HEK293 (cell line): ENCODE results near the gene ME2.

Experiments
- KLF8 ChIP-seq: fragments of 450-650 bp; formaldehyde crosslinking; IDR thresholded peaks from 2 replicates; pipeline ENCODE4 v1.5.1; 2016; ENCODE audit warnings: missing biosample characterization, missing genetic modification characterization
- MZF1 ChIP-seq: fragments of 450-650 bp; formaldehyde crosslinking; IDR thresholded peaks from 2 replicates; pipeline ENCODE4 v1.5.1; 2017; ENCODE audit warnings: missing biosample characterization, missing genetic modification characterization, borderline replicate concordance
- RBAK ChIP-seq: fragments of 450-650 bp; formaldehyde crosslinking; IDR thresholded peaks from 2 replicates; pipeline ENCODE4 v1.5.1; 2016; ENCODE audit warnings: missing biosample characterization, missing genetic modification characterization
- SP3 ChIP-seq: fragments of 450-650 bp; formaldehyde crosslinking; IDR thresholded peaks from 2 replicates; pipeline ENCODE4 v1.5.1; 2016; ENCODE audit warnings: missing biosample characterization, missing genetic modification characterization
- ZBTB7A ChIP-seq: fragments of 450-650 bp; formaldehyde crosslinking; IDR thresholded peaks from 2 replicates; pipeline ENCODE4 v1.5.1; 2016; ENCODE audit warnings: low read depth, missing biosample characterization, missing genetic modification characterization
- ZNF121 ChIP-seq: fragments of 450-650 bp; formaldehyde crosslinking; IDR thresholded peaks from 2 replicates; pipeline ENCODE4 v1.5.1; 2016; ENCODE audit warnings: missing biosample characterization, missing genetic modification characterization
- ZNF16 ChIP-seq: fragments of 450-650 bp; formaldehyde crosslinking; IDR thresholded peaks from 2 replicates; pipeline ENCODE4 v1.5.1; 2016; ENCODE audit warnings: low read depth, missing biosample characterization, missing genetic modification characterization
- ZNF174 ChIP-seq: fragments of 450-650 bp; formaldehyde crosslinking; IDR thresholded peaks from 2 replicates; pipeline ENCODE4 v1.5.0; 2017; ENCODE audit warnings: missing biosample characterization, mild to moderate bottlenecking, missing genetic modification characterization
- ZNF202 ChIP-seq: fragments of 450-650 bp; formaldehyde crosslinking; IDR thresholded peaks from 2 replicates; pipeline ENCODE4 v1.5.1; 2016; ENCODE audit warnings: missing biosample characterization, missing genetic modification characterization, borderline replicate concordance
- ZNF223 ChIP-seq: fragments of 450-650 bp; formaldehyde crosslinking; IDR thresholded peaks from 2 replicates; pipeline ENCODE4 v1.5.1; 2016; ENCODE audit warnings: missing biosample characterization, missing genetic modification characterization
- ZNF266 ChIP-seq: fragments of 450-650 bp; formaldehyde crosslinking; IDR thresholded peaks from 2 replicates; pipeline ENCODE4 v1.5.1; 2016; ENCODE audit warnings: missing biosample characterization, missing genetic modification characterization, low read depth
- ZNF654 ChIP-seq: fragments of 450-650 bp; formaldehyde crosslinking; IDR thresholded peaks from 2 replicates; pipeline ENCODE4 v1.5.1; 2016; ENCODE audit warnings: low read depth, missing biosample characterization, missing genetic modification characterization
- ZNF707 ChIP-seq: fragments of 450-650 bp; formaldehyde crosslinking; IDR thresholded peaks from 2 replicates; pipeline ENCODE4 v1.5.1; 2016; ENCODE audit warnings: missing biosample characterization, missing genetic modification characterization
- ZNF830 ChIP-seq: fragments of 450-650 bp; IDR thresholded peaks from 2 replicates; pipeline ENCODE4 v1.5.0; 2018; ENCODE audit warnings: missing biosample characterization, missing genetic modification characterization, low read depth, mild to moderate bottlenecking, moderate library complexity
- TF ChIP-seq, protein P1 (sequence below): fragments of 450-650 bp; formaldehyde crosslinking; IDR thresholded peaks from 2 replicates; pipeline ENCODE4 v1.5.1; 2016; ENCODE audit warnings: missing biosample characterization, missing genetic modification characterization, borderline replicate concordance
- TF ChIP-seq, protein P2 (sequence below): fragments of 450-650 bp; formaldehyde crosslinking; IDR thresholded peaks from 2 replicates; pipeline ENCODE4 v1.5.1; 2016; ENCODE audit warnings: missing biosample characterization, missing genetic modification characterization
- TF ChIP-seq, protein P3 (sequence below): fragments of 450-650 bp; formaldehyde crosslinking; IDR thresholded peaks from 2 replicates; pipeline ENCODE4 v1.5.1; 2016; ENCODE audit warnings: missing biosample characterization, missing genetic modification characterization, borderline replicate concordance
- TF ChIP-seq, protein P4 (sequence below): fragments of 450-650 bp; formaldehyde crosslinking; IDR thresholded peaks from 2 replicates; pipeline ENCODE4 v1.5.1; 2016; ENCODE audit warnings: missing biosample characterization, missing genetic modification characterization
- TF ChIP-seq, protein P5 (sequence below): fragments of 450-650 bp; formaldehyde crosslinking; IDR thresholded peaks from 2 replicates; pipeline ENCODE4 v1.5.1; 2016; ENCODE audit warnings: missing biosample characterization, missing genetic modification characterization
- TF ChIP-seq, protein P6 (sequence below): fragments of 450-650 bp; formaldehyde crosslinking; IDR thresholded peaks from 2 replicates; pipeline ENCODE4 v1.5.1; 2016; ENCODE audit warnings: missing biosample characterization, missing genetic modification characterization
- TF ChIP-seq, protein P7 (sequence below): fragments of 450-650 bp; formaldehyde crosslinking; IDR thresholded peaks from 2 replicates; pipeline ENCODE4 v1.5.1; 2016; ENCODE audit warnings: missing biosample characterization, missing genetic modification characterization
- TF ChIP-seq, protein P8 (sequence below): fragments of 450-650 bp; formaldehyde crosslinking; IDR thresholded peaks from 2 replicates; pipeline ENCODE4 v1.5.0; 2017; ENCODE audit warnings: missing biosample characterization, missing genetic modification characterization, borderline replicate concordance

The ME2 gene

DNA sequence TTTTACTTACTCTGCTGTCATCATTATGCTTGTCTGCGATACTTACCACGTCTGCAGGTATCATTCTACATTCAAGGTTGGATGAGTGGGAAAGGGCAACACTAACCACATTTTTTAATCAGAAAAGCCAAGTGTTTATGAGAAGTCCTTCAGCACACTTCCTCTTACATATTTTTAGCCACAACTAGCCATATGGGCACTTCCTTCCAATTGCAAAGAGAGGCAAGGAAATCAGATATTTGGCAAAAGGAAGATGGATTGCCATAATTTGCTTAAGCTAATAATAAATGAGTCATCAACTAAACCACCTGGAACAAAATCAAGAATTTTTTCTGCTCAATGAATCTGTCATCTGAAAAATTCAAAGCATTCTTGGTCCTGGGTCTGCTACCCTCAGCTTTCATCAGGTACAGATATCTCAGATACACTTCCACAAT is 42.4 kb upstream of the ME2 start (continued):
- TF ChIP-seq, protein P1, sequence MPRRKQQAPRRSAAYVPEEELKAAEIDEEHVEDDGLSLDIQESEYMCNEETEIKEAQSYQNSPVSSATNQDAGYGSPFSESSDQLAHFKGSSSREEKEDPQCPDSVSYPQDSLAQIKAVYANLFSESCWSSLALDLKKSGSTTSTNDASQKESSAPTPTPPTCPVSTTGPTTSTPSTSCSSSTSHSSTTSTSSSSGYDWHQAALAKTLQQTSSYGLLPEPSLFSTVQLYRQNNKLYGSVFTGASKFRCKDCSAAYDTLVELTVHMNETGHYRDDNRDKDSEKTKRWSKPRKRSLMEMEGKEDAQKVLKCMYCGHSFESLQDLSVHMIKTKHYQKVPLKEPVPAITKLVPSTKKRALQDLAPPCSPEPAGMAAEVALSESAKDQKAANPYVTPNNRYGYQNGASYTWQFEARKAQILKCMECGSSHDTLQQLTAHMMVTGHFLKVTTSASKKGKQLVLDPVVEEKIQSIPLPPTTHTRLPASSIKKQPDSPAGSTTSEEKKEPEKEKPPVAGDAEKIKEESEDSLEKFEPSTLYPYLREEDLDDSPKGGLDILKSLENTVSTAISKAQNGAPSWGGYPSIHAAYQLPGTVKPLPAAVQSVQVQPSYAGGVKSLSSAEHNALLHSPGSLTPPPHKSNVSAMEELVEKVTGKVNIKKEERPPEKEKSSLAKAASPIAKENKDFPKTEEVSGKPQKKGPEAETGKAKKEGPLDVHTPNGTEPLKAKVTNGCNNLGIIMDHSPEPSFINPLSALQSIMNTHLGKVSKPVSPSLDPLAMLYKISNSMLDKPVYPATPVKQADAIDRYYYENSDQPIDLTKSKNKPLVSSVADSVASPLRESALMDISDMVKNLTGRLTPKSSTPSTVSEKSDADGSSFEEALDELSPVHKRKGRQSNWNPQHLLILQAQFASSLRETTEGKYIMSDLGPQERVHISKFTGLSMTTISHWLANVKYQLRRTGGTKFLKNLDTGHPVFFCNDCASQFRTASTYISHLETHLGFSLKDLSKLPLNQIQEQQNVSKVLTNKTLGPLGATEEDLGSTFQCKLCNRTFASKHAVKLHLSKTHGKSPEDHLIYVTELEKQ (tag by site-specific recombination): peak; percentile 65; the same call in 1 of the 2 replicates
- TF ChIP-seq, protein P2, sequence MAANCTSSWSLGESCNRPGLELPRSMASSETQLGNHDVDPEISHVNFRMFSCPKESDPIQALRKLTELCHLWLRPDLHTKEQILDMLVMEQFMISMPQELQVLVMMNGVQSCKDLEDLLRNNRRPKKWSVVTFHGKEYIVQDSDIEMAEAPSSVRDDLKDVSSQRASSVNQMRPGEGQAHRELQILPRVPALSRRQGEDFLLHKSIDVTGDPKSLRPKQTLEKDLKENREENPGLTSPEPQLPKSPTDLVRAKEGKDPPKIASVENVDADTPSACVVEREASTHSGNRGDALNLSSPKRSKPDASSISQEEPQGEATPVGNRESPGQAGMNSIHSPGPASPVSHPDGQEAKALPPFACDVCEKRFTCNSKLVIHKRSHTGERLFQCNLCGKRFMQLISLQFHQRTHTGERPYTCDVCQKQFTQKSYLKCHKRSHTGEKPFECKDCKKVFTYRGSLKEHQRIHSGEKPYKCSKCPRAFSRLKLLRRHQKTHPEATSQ (tag by site-specific recombination): no peak
- TF ChIP-seq MZF1 (no peak), ZNF654 (tag by site-specific recombination) (no peak), ZNF707 (tag by site-specific recombination) (no peak), ZBTB7A (tag by site-specific recombination) (no peak), ZNF223 (tag by site-specific recombination) (no peak), ZNF830 (tag by site-specific recombination) (no peak), ZNF202 (tag by site-specific recombination) (no peak), ZNF174 (tag by site-specific recombination) (no peak), RBAK (tag by site-specific recombination) (no peak), ZNF121 (tag by site-specific recombination) (no peak), KLF8 (tag by site-specific recombination) (peak; percentile 77), ZNF16 (tag by site-specific recombination) (no peak), ZNF266 (tag by site-specific recombination) (no peak), SP3 (tag by site-specific recombination) (peak; percentile 50; the same call in 1 of the 2 replicates)
- TF ChIP-seq, protein P3, sequence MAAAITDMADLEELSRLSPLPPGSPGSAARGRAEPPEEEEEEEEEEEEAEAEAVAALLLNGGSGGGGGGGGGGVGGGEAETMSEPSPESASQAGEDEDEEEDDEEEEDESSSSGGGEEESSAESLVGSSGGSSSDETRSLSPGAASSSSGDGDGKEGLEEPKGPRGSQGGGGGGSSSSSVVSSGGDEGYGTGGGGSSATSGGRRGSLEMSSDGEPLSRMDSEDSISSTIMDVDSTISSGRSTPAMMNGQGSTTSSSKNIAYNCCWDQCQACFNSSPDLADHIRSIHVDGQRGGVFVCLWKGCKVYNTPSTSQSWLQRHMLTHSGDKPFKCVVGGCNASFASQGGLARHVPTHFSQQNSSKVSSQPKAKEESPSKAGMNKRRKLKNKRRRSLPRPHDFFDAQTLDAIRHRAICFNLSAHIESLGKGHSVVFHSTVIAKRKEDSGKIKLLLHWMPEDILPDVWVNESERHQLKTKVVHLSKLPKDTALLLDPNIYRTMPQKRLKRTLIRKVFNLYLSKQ (tag by site-specific recombination): no peak
- TF ChIP-seq, protein P4, sequence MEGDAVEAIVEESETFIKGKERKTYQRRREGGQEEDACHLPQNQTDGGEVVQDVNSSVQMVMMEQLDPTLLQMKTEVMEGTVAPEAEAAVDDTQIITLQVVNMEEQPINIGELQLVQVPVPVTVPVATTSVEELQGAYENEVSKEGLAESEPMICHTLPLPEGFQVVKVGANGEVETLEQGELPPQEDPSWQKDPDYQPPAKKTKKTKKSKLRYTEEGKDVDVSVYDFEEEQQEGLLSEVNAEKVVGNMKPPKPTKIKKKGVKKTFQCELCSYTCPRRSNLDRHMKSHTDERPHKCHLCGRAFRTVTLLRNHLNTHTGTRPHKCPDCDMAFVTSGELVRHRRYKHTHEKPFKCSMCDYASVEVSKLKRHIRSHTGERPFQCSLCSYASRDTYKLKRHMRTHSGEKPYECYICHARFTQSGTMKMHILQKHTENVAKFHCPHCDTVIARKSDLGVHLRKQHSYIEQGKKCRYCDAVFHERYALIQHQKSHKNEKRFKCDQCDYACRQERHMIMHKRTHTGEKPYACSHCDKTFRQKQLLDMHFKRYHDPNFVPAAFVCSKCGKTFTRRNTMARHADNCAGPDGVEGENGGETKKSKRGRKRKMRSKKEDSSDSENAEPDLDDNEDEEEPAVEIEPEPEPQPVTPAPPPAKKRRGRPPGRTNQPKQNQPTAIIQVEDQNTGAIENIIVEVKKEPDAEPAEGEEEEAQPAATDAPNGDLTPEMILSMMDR (tag by site-specific recombination): no peak
- TF ChIP-seq, protein P5, sequence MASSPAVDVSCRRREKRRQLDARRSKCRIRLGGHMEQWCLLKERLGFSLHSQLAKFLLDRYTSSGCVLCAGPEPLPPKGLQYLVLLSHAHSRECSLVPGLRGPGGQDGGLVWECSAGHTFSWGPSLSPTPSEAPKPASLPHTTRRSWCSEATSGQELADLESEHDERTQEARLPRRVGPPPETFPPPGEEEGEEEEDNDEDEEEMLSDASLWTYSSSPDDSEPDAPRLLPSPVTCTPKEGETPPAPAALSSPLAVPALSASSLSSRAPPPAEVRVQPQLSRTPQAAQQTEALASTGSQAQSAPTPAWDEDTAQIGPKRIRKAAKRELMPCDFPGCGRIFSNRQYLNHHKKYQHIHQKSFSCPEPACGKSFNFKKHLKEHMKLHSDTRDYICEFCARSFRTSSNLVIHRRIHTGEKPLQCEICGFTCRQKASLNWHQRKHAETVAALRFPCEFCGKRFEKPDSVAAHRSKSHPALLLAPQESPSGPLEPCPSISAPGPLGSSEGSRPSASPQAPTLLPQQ (tag by site-specific recombination): no peak
- TF ChIP-seq, protein P6, sequence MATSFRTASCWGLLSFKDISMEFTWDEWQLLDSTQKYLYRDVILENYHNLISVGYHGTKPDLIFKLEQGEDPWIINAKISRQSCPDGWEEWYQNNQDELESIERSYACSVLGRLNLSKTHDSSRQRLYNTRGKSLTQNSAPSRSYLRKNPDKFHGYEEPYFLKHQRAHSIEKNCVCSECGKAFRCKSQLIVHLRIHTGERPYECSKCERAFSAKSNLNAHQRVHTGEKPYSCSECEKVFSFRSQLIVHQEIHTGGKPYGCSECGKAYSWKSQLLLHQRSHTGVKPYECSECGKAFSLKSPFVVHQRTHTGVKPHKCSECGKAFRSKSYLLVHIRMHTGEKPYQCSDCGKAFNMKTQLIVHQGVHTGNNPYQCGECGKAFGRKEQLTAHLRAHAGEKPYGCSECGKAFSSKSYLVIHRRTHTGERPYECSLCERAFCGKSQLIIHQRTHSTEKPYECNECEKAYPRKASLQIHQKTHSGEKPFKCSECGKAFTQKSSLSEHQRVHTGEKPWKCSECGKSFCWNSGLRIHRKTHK: no peak
- TF ChIP-seq, protein P7, sequence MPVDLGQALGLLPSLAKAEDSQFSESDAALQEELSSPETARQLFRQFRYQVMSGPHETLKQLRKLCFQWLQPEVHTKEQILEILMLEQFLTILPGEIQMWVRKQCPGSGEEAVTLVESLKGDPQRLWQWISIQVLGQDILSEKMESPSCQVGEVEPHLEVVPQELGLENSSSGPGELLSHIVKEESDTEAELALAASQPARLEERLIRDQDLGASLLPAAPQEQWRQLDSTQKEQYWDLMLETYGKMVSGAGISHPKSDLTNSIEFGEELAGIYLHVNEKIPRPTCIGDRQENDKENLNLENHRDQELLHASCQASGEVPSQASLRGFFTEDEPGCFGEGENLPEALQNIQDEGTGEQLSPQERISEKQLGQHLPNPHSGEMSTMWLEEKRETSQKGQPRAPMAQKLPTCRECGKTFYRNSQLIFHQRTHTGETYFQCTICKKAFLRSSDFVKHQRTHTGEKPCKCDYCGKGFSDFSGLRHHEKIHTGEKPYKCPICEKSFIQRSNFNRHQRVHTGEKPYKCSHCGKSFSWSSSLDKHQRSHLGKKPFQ (tag by site-specific recombination): no peak
- TF ChIP-seq, protein P8, sequence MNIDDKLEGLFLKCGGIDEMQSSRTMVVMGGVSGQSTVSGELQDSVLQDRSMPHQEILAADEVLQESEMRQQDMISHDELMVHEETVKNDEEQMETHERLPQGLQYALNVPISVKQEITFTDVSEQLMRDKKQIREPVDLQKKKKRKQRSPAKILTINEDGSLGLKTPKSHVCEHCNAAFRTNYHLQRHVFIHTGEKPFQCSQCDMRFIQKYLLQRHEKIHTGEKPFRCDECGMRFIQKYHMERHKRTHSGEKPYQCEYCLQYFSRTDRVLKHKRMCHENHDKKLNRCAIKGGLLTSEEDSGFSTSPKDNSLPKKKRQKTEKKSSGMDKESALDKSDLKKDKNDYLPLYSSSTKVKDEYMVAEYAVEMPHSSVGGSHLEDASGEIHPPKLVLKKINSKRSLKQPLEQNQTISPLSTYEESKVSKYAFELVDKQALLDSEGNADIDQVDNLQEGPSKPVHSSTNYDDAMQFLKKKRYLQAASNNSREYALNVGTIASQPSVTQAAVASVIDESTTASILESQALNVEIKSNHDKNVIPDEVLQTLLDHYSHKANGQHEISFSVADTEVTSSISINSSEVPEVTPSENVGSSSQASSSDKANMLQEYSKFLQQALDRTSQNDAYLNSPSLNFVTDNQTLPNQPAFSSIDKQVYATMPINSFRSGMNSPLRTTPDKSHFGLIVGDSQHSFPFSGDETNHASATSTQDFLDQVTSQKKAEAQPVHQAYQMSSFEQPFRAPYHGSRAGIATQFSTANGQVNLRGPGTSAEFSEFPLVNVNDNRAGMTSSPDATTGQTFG: no peak
